ENCODE results near the gene PLXDC2. TPM values are rescaled to one million over a fixed set of nuclear protein-coding genes. Genes with fewer than 3 reads are reported as not detected.

Gene PLXDC2
- polyA plus RNA-seq, 1 of the 3 experiments (the other 2 are of a cell fraction): 2.5 TPM

GRCh38 chr10:20146004-20146403 lies 329.8 kb downstream of the PLXDC2 start:
- 54% methylated on average over 2 of the region's 2 CpGs for WGBS (ENCODE audit: low lambda C conversion rate)
- H2AFZ ChIP-seq (ENCODE audit: low read depth): no peak overlapping the region
- DNase-seq: no peak
- no peaks in the 10 kb centered on the region for H3K79me2 ChIP-seq (ENCODE audit: insufficient read depth)
- H3K27ac ChIP-seq (ENCODE audit: low read depth in 2 of 2, low read length in 1 of 2): no peak overlapping the region
- no peak for TF ChIP-seq RXRA (IDR thresholded peaks at IDR 0.05; ENCODE audit: borderline replicate concordance, low read depth)
- no peak for TF ChIP-seq ELF1 (IDR thresholded peaks at IDR 0.05)
- no peaks in the 10 kb centered on the region for H3K9me3 ChIP-seq
- H3K27me3 ChIP-seq (ENCODE audit: insufficient read depth): no peaks in the 10 kb centered on the region
- no peaks in the 10 kb centered on the region; a peak in 1 of 4 replicates for H3K4me1 ChIP-seq (ENCODE audit: control insufficient read depth in 1 of 2, insufficient read depth in 2 of 2, low read depth in 1 of 2, low read length in 1 of 2)
- H3K36me3 ChIP-seq (replicated peaks in 1 of 2; ENCODE audit: control insufficient read depth in 1 of 2, insufficient read depth in 2 of 2, low read length in 1 of 2): no peaks in the 10 kb centered on the region
- H3K4me3 ChIP-seq (ENCODE audit: low read depth in 2 of 2, low read length in 1 of 2): no peak overlapping the region
- H3K4me2 ChIP-seq: no peak overlapping the region
- no peak overlapping the region for H3K9ac ChIP-seq
- no peaks in the 10 kb centered on the region for H3F3A ChIP-seq (replicated peaks; ENCODE audit: insufficient read depth)
- H3K9me2 ChIP-seq: no peaks in the 10 kb centered on the region
- POLR2A ChIA-PET: no interaction called here
- no peaks in the 10 kb centered on the region for H4K20me1 ChIP-seq (ENCODE audit: insufficient read depth)
- CTCF ChIA-PET: interaction anchor here (1.4 kb wide), 1 partner anchor 11 kb away, joined by 3 read pairs; no protein-coding TSS in a partner anchor

- Histone ChIP-seq H3K9me3 (no peaks in the 10 kb centered on the region), H3K27ac (ENCODE audit: low read depth in 2 of 2, low read length in 1 of 2) (no peak overlapping the region), H3K9me2 (no peaks in the 10 kb centered on the region), H3K36me3 (replicated peaks in 1 of 2; ENCODE audit: control insufficient read depth in 1 of 2, insufficient read depth in 2 of 2, low read length in 1 of 2) (no peaks in the 10 kb centered on the region), H3K79me2 (ENCODE audit: insufficient read depth) (no peaks in the 10 kb centered on the region), H3K27me3 (ENCODE audit: insufficient read depth) (no peaks in the 10 kb centered on the region), H3K4me3 (ENCODE audit: low read depth in 2 of 2, low read length in 1 of 2) (no peak overlapping the region), H3K9ac (no peak overlapping the region), H2AFZ (ENCODE audit: low read depth) (no peak overlapping the region), H3F3A (replicated peaks; ENCODE audit: insufficient read depth) (no peaks in the 10 kb centered on the region), H3K4me1 (ENCODE audit: control insufficient read depth in 1 of 2, insufficient read depth in 2 of 2, low read depth in 1 of 2, low read length in 1 of 2) (no peaks in the 10 kb centered on the region; a peak in 2 of 4 replicates), H3K4me2 (no peak overlapping the region), H4K20me1 (ENCODE audit: insufficient read depth) (no peaks in the 10 kb centered on the region)
- ChIA-PET CTCF (interaction anchor here (0.7 to 1.4 kb wide), 2 partner anchors 9 to 213 kb away, joined by 3 read pairs; no protein-coding TSS in a partner anchor), POLR2A (no interaction called here)
- TF ChIP-seq MEF2A (IDR thresholded peaks at IDR 0.05; ENCODE audit: borderline replicate concordance, low read depth) (no peak), RAD21 (IDR thresholded peaks at IDR 0.05; ENCODE audit: low read length) (no peak), YY1 (IDR thresholded peaks at IDR 0.05; ENCODE audit: low read depth) (no peak), JUND (IDR thresholded peaks at IDR 0.05) (no peak), ZBTB33 (IDR thresholded peaks at IDR 0.05; ENCODE audit: borderline replicate concordance, low read depth) (no peak), GABPA (IDR thresholded peaks at IDR 0.05; ENCODE audit: low read depth) (no peak), RCOR1 (IDR thresholded peaks at IDR 0.05; ENCODE audit: low read length) (no peak), RXRA (IDR thresholded peaks at IDR 0.05; ENCODE audit: borderline replicate concordance, low read depth) (no peak), USF2 (IDR thresholded peaks at IDR 0.05; ENCODE audit: borderline replicate concordance, low read depth, low read length) (no peak), PBX3 (IDR thresholded peaks at IDR 0.05) (no peak), EP300 (IDR thresholded peaks at IDR 0.05; ENCODE audit: borderline replicate concordance in 1 of 2, low read depth in 1 of 2, low read length in 1 of 2) (no peak), REST (IDR thresholded peaks at IDR 0.05; ENCODE audit: low read depth, low read length) (no peak), TEAD4 (IDR thresholded peaks at IDR 0.05; ENCODE audit: borderline replicate concordance, insufficient read depth) (no peak), FOXJ3 (CRISPR knock-in tag; IDR thresholded peaks at IDR 0.05) (no peak)
- DNase-seq: no peak
- 48% methylated on average over 2 of the region's 2 CpGs for whole genome bisulfite sequencing (ENCODE audit: low lambda C conversion rate)
Measured at GRCh38 chr10:20147684-20148083, 331.5 kb downstream of the PLXDC2 start.

Measured in SK-N-SH (cell line).